Hepatocyte (in vitro differentiated cells): ENCODE results near the gene PPME1. TPM values are rescaled to one million over a fixed set of nuclear protein-coding genes. Genes with fewer than 3 reads are reported as not detected.

Source experiments
- DNase-seq: peaks from one replicate; pipeline ENCODE4 v3.0.0-alpha.2; 2016; ENCODE audit warnings: low spot score
- H2AFZ ChIP-seq: fragments of 200-600 bp; sonication (generic); 2 replicates; pipeline ENCODE4 v1.6.0; 2016; ENCODE audit warnings: antibody characterized with exemption, mild to moderate bottlenecking
- H3K27ac ChIP-seq: fragments of 200-600 bp; sonication (generic); 2 replicates; pipeline ENCODE4 v1.5.1; 2016; ENCODE audit warnings: mild to moderate bottlenecking
- H3K27me3 ChIP-seq: fragments of 200-600 bp; sonication (generic); 2 replicates; pipeline ENCODE4 v1.6.1; 2016
- H3K36me3 ChIP-seq: fragments of 200-600 bp; sonication (generic); replicated peaks from 2 replicates; pipeline ENCODE4 v1.5.1; 2016; ENCODE audit warnings: low read depth; ENCODE audit not compliant: insufficient read depth
- H3K4me1 ChIP-seq: fragments of 200-600 bp; sonication (generic); 2 replicates; pipeline ENCODE4 v1.5.1; 2016; ENCODE audit warnings: mild to moderate bottlenecking, moderate library complexity; ENCODE audit not compliant: insufficient read depth
- H3K4me2 ChIP-seq: fragments of 200-600 bp; sonication (generic); 2 replicates; pipeline ENCODE4 v1.6.0; 2016
- H3K4me3 ChIP-seq: fragments of 200-600 bp; sonication (generic); 2 replicates; pipeline ENCODE4 v1.5.1; 2016; ENCODE audit warnings: mild to moderate bottlenecking
- H3K79me2 ChIP-seq: fragments of 200-600 bp; sonication (generic); 2 replicates; pipeline ENCODE4 v1.6.0; 2017; ENCODE audit warnings: mild to moderate bottlenecking
- H3K9me2 ChIP-seq: fragments of 200-600 bp; sonication (generic); replicated peaks from 2 replicates; pipeline ENCODE4 v1.6.0; 2017; ENCODE audit warnings: mild to moderate bottlenecking; ENCODE audit not compliant: insufficient read depth
- H3K9me3 ChIP-seq: fragments of 200-600 bp; sonication (generic); 2 replicates; pipeline ENCODE4 v1.5.1; 2016; ENCODE audit warnings: low read depth, mild to moderate bottlenecking
- H4K20me1 ChIP-seq: fragments of 200-600 bp; sonication (generic); 2 replicates; pipeline ENCODE4 v1.6.0; 2016; ENCODE audit warnings: mild to moderate bottlenecking; ENCODE audit not compliant: insufficient read depth, poor library complexity, severe bottlenecking
- EZH2 ChIP-seq: fragments of 200-600 bp; sonication (generic); IDR thresholded peaks from 2 replicates; pipeline ENCODE4 v1.6.1; 2016; ENCODE audit warnings: antibody characterized with exemption, mild to moderate bottlenecking, borderline replicate concordance
- EZH2phosphoT487 ChIP-seq: fragments of 200-600 bp; sonication (generic); IDR thresholded peaks from one replicate; pipeline ENCODE4 v1.6.1; 2018; ENCODE audit warnings: antibody characterized with exemption, mild to moderate bottlenecking, low read depth, moderate library complexity; ENCODE audit not compliant: unreplicated experiment, severe bottlenecking
- WGBS: methylation state at CpG from one replicate; pipeline ENCODE4 v1.1.6; 2016; ENCODE audit warnings: low lambda C conversion rate; ENCODE audit errors: missing lambda C conversion rate; 5-methylcytosine and 5-hydroxymethylcytosine counted together
- polyA plus RNA-seq: library from polyadenylated mRNA; unstranded; fragments of >200 nt; fragmentation: Nextera tagmentation; extraction: Ambion mirVana; gene quantifications from 2 replicates; pipeline ENCODE4 v1.2.1, GENCODE V29; 2016
- total RNA-seq: library from RNA; depleted of rRNA; stranded (reverse); fragments of >200 nt; gene quantifications from 2 replicates; pipeline ENCODE4 v1.2.3, GENCODE V29; 2014
- TF ChIP-seq, protein P1 (sequence below): fragments of 200-600 bp; sonication (generic); IDR thresholded peaks from 2 replicates; pipeline ENCODE4 v1.5.1; 2016; ENCODE audit warnings: antibody characterized with exemption, mild to moderate bottlenecking; ENCODE audit not compliant: poor library complexity

The PPME1 gene
- total and polyA plus RNA-seq, 2 experiments from 2014 or later, result 25.2 to 45.7 TPM

- H3K4me3 ChIP-seq, result no peak overlapping the region
- TF ChIP-seq EZH2 (no peak), EZH2phosphoT487 (no peak)
- TF ChIP-seq, protein P1, sequence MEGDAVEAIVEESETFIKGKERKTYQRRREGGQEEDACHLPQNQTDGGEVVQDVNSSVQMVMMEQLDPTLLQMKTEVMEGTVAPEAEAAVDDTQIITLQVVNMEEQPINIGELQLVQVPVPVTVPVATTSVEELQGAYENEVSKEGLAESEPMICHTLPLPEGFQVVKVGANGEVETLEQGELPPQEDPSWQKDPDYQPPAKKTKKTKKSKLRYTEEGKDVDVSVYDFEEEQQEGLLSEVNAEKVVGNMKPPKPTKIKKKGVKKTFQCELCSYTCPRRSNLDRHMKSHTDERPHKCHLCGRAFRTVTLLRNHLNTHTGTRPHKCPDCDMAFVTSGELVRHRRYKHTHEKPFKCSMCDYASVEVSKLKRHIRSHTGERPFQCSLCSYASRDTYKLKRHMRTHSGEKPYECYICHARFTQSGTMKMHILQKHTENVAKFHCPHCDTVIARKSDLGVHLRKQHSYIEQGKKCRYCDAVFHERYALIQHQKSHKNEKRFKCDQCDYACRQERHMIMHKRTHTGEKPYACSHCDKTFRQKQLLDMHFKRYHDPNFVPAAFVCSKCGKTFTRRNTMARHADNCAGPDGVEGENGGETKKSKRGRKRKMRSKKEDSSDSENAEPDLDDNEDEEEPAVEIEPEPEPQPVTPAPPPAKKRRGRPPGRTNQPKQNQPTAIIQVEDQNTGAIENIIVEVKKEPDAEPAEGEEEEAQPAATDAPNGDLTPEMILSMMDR, result no peak
- no peak for DNase-seq
- no peak overlapping the region for H3K27ac ChIP-seq
- no peaks in the 10 kb centered on the region for H3K36me3 ChIP-seq
- H2AFZ ChIP-seq, result no peak overlapping the region
- H4K20me1 ChIP-seq, result no peaks in the 10 kb centered on the region
- H3K4me2 ChIP-seq, result no peak overlapping the region
- H3K4me1 ChIP-seq, result peaks cover 18% of the 10 kb centered on the region
- H3K9me2 ChIP-seq, result no peaks in the 10 kb centered on the region
- WGBS, result 84% methylated on average over 3 of the region's 3 CpGs
- no peaks in the 10 kb centered on the region for H3K27me3 ChIP-seq
- no peaks in the 10 kb centered on the region for H3K79me2 ChIP-seq
- H3K9me3 ChIP-seq, result no peaks in the 10 kb centered on the region
These were observed 35.8 kb upstream of the PPME1 start for GRCh38 chr11:74135127-74135840.

DNA sequence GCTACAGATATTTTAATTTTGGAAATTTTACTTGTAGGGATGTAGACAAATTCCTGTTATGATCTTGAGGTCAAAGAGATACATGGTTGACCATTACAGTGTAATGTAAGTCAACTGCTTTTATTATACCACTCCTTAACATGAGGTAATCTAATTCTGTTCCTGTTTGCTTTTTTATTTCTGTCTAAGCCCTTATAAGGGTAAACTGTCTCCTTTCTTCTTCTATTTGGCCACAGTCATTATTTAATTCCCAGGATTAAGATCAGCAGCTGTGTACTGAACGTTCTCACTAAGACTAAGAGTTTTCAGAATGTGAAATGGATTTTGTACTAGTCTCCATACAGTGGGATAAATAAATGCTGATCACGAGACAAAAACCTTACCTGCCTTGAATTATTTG is 33.1 kb upstream of the PPME1 start:
- Histone ChIP-seq H3K4me1 (peaks cover 24% of the 10 kb centered on the region), H3K79me2 (peaks cover 5% of the 10 kb centered on the region), H3K9me2 (no peaks in the 10 kb centered on the region), H3K27me3 (no peaks in the 10 kb centered on the region), H3K4me3 (no peak overlapping the region), H3K36me3 (no peaks in the 10 kb centered on the region), H2AFZ (no peak overlapping the region), H3K27ac (peak overlapping the region; percentile 86), H3K9me3 (no peaks in the 10 kb centered on the region), H3K4me2 (peak overlapping the region; percentile 31), H4K20me1 (no peaks in the 10 kb centered on the region)
- no peak for DNase-seq
- no peak for TF ChIP-seq EZH2
- TF ChIP-seq EZH2phosphoT487, result no peak
- TF ChIP-seq, protein P1, result no peak
- 50% methylated on average over 2 of the region's 2 CpGs for WGBS

- no peaks in the 10 kb centered on the region for H3K9me3 ChIP-seq
- H3K4me2 ChIP-seq, result peak overlapping the region; percentile 36
- peak overlapping the region; percentile 86 for H3K27ac ChIP-seq
- TF ChIP-seq EZH2phosphoT487 (no peak), EZH2 (no peak)
- TF ChIP-seq, protein P1, result no peak
- no peaks in the 10 kb centered on the region for H4K20me1 ChIP-seq
- H3K27me3 ChIP-seq, result no peaks in the 10 kb centered on the region
- H3K36me3 ChIP-seq, result no peaks in the 10 kb centered on the region
- WGBS, result 6% methylated on average over 2 of the region's 2 CpGs
- peaks cover 24% of the 10 kb centered on the region for H3K4me1 ChIP-seq
- no peak overlapping the region for H3K4me3 ChIP-seq
- no peak overlapping the region for H2AFZ ChIP-seq
- H3K9me2 ChIP-seq, result no peaks in the 10 kb centered on the region
- DNase-seq, result peak; percentile 76
- peaks cover 5% of the 10 kb centered on the region for H3K79me2 ChIP-seq
These were observed 32.5 kb upstream of the PPME1 start for GRCh38 chr11:74138572-74138971.
